ENCODE measurements around the gene CH25H.

Gene CH25H

GRCh38 chr10:89160339-89160738 is 46.8 kb downstream of the CH25H start:
- no peak for DNase-seq

- no peak for DNase-seq
Observed at GRCh38 chr10:89159761-89160160, 47.4 kb downstream of the CH25H start.

GRCh38 chr10:89159316-89159715 is 47.8 kb downstream of the CH25H start:
- DNase-seq = no peak

- DNase-seq = no peak
Observed at GRCh38 chr10:89158446-89158845, 48.7 kb downstream of the CH25H start.

GRCh38 chr10:89156161-89156835 is 50.8 kb downstream of the CH25H start:
- no peak for DNase-seq
